Heart right ventricle (tissue), 16 donors: ENCODE measurements around the gene GSTM1. TPM values are rescaled to one million over a fixed set of nuclear protein-coding genes. Genes with fewer than 3 reads are reported as not detected.
"Not testable (repeated sequence)": the region's sequence is repeated elsewhere in the genome, so short reads cannot be mapped to it uniquely, and the experiment has no call there.

ENCODE experiments used
- ATAC-seq, 8 donors: fragments of 200-7000 bp; cut with Tn5 transposase; one replicate each; pipeline ENCODE4 v1.9.1; 2020; ENCODE audit warnings: mild to moderate bottlenecking in 8 of 8, moderate library complexity in 8 of 8, moderate number of reproducible peaks in 1 of 8
- DNase-seq, 2 donors: peaks; one replicate each; pipeline ENCODE4 v3.0.0-alpha.2; 2020
- H3K27ac ChIP-seq, 10 donors: fragments of 200-600 bp; sonication (generic) in 2 of 10; one replicate each; pipeline versions ENCODE4 v1.5.0 to v1.8.0; 2020 to 2022; ENCODE audit warnings: mild to moderate bottlenecking in 3 of 10
- H3K27me3 ChIP-seq, 7 donors: fragments of 200-600 bp; one replicate each; pipeline ENCODE4 v1.8.0; 2021 to 2022; ENCODE audit warnings: mild to moderate bottlenecking in 2 of 7
- H3K36me3 ChIP-seq, 9 donors: fragments of 200-600 bp; sonication (generic) in 1 of 9; one replicate each; pipeline versions ENCODE4 v1.5.0 to v1.8.0; 2020 to 2022; ENCODE audit warnings: mild to moderate bottlenecking in 2 of 9
- H3K4me1 ChIP-seq, 9 donors: fragments of 200-600 bp; sonication (generic) in 1 of 9; one replicate each; pipeline versions ENCODE4 v1.5.0 to v1.8.0; 2020 to 2022; ENCODE audit warnings: mild to moderate bottlenecking in 4 of 9
- H3K4me3 ChIP-seq, 10 donors: fragments of 200-600 bp; sonication (generic) in 2 of 10; one replicate each; pipeline versions ENCODE4 v1.5.0 to v1.8.0; 2020 to 2022; ENCODE audit warnings: mild to moderate bottlenecking in 7 of 10, moderate library complexity in 2 of 10
- H3K9me3 ChIP-seq, 11 donors: fragments of 200-600 bp in 10 of 11; sonication (generic) in 2 of 11; one replicate each; pipeline versions ENCODE4 v1.5.0 to v1.8.0; 2013 to 2022; ENCODE audit warnings: mild to moderate bottlenecking in 2 of 11, control low read depth in 1 of 11, moderate library complexity in 1 of 11
- CTCF ChIP-seq, 9 donors: fragments of 200-600 bp; sonication (generic) in 2 of 9; IDR thresholded peaks; one replicate each; pipeline versions ENCODE4 v1.5.0 to v1.8.0; 2021 to 2022; ENCODE audit warnings: antibody characterized with exemption in 9 of 9, mild to moderate bottlenecking in 5 of 9, moderate library complexity in 1 of 9
- WGBS, 2 donors: extraction: QIAGEN DNeasy Blood & Tissue Kit; methylation state at CpG; one replicate each; pipeline ENCODE4 v1.1.7; 2013; ENCODE audit warnings: inconsistent platforms in 1 of 2; 5-methylcytosine and 5-hydroxymethylcytosine counted together
- intact Hi-C, 10 donors: fragments of 100-400 bp; cut with DNase I; formaldehyde crosslinking; loops; one replicate each; pipeline versions ENCODE4 v1.11.1 to v1.14.2; 2022
- polyA plus RNA-seq, 2 donors: library from polyadenylated mRNA; stranded (reverse); fragments of 200-250 nt; gene quantifications; one replicate each; pipeline ENCODE4 v1.2.3, GENCODE V29; 2013
- total RNA-seq, 10 donors: library from RNA; stranded (reverse); fragmentation: NEBNext Ultra II Directional in 3 of 10; extraction: Animal tissue kit (Norgen Biotek cat#: 25700) in 3 of 10; gene quantifications; one replicate each; pipeline versions ENCODE4 v1.2.1 to v1.2.4, GENCODE V29; 2021 to 2023
- donor health status: Arrhythmogenic right ventricular cardiomyopathy.
- donor health status: ischemic (EF 13 %, LVEDD 7.1; RV severe dilation, severe dysfunction).
- donor health status: healthy with polysubstance abuse.
- donor health status: DM: no; HTN: yes; CAD: no.
- donor health status: DM: no; HTN: no; CAD: no.
- donor health status: ischemic (EF 25% LVEDD 6.9; RV normal size, moderate dysfunction).
- donor health status: ischemic (EF 25% LVEDD 5.7; RV mildly dilated, moderate dysfunction).
- donor health status: healthy.
- donor health status: DM: yes; HTN: yes; CAD: no.
- donor health status: Ischemic cardiomyopathy.
- donor health status: ischemic (EF 35%, LVEDD 5.7; RV mildly dilated, moderate dysfunction).
- donor health status: nonischemic (EF 11% LVEDD 7.7; RV severe dilation, severe dysfunction).
- donor health status: DM: yes; HTN: yes; CAD: no.
- donor health status: PGD.
- donor health status: ischemic (EF 29% LVEDD 5.4; RV normal size, mild dysfunction).
- donor health status: nonischemic (EF 23%, LVEDD 6.1; RV moderate dilation, normal function).

Gene GSTM1
- total and polyA plus RNA-seq, 12 donors, result 0.19 to 57.7 (median 36.7) TPM; not detected in 4

GRCh38 chr1:109689844-109690405 lies 2.3 kb downstream of the GSTM1 start:
- 42% methylated on average over 6 of the region's 6 CpGs; no CpG with 5 or more reads in 1 of the 2 donors for WGBS, 2 donors
- DNase-seq (peak in 1 of 2 donors; percentile 15), ATAC-seq (no peak)
- Histone ChIP-seq H3K27me3 (no peaks in the 10 kb centered on the region), H3K9me3 (peaks cover 0 to 2% (median 0%) of the 10 kb centered on the region in 11 donors), H3K27ac (no peak overlapping the region), H3K36me3 (peaks cover 0 to 4% (median 0%) of the 10 kb centered on the region in 9 donors), H3K4me3 (no peak overlapping the region), H3K4me1 (peaks cover 0 to 38% (median 0%) of the 10 kb centered on the region in 9 donors)
- no peak for TF ChIP-seq CTCF (IDR thresholded peaks at IDR 0.05)
- intact Hi-C loops, result loop anchor here in 5 of 10 donors (5.0 kb wide), 2 partner anchors 43 to 48 kb away; no protein-coding TSS in a partner anchor

GRCh38 chr1:109691759-109692158 lies 4.1 kb downstream of the GSTM1 start:
- no peak for ATAC-seq
- intact Hi-C loops, result no loop called here
- peak in 1 of 2 donors; percentile 17 for DNase-seq
- no peaks in the 10 kb centered on the region for H3K27me3 ChIP-seq
- WGBS, 2 donors, result 61% methylated on average over 6 of the region's 6 CpGs; no CpG with 5 or more reads in 1 of the 2 donors
- H3K27ac ChIP-seq, result no peak overlapping the region
- TF ChIP-seq CTCF (IDR thresholded peaks at IDR 0.05), result no peak
- peaks cover 0 to 5% (median 0%) of the 10 kb centered on the region in 9 donors for H3K36me3 ChIP-seq
- H3K4me3 ChIP-seq, result no peak overlapping the region
- H3K4me1 ChIP-seq, result peaks cover 0 to 42% (median 0%) of the 10 kb centered on the region in 9 donors
- H3K9me3 ChIP-seq, result no peaks in the 10 kb centered on the region

- H3K9me3 ChIP-seq, H3K36me3 ChIP-seq, ATAC-seq, H3K4me3 ChIP-seq, H3K27me3 ChIP-seq, intact Hi-C loops, DNase-seq, H3K27ac ChIP-seq: not testable (repeated sequence)
- WGBS, 2 donors, result 91% methylated on average over 5 of the region's 5 CpGs; no CpG with 5 or more reads in 1 of the 2 donors
- peaks cover 0 to 28% (median 0%) of the 10 kb centered on the region in 9 donors for H3K4me1 ChIP-seq
Observed at GRCh38 chr1:109694400-109694799, 6.8 kb downstream of the GSTM1 start.

- H3K27ac ChIP-seq, H3K36me3 ChIP-seq, DNase-seq, H3K9me3 ChIP-seq, ATAC-seq, intact Hi-C loops, H3K4me3 ChIP-seq, H3K27me3 ChIP-seq: not testable (repeated sequence)
- 89% methylated on average over 3 of the region's 3 CpGs; no CpG with 5 or more reads in 1 of the 2 donors for WGBS, 2 donors
- H3K4me1 ChIP-seq, result peaks cover 0 to 21% (median 0%) of the 10 kb centered on the region in 9 donors
Observed at GRCh38 chr1:109695138-109695537, 7.5 kb downstream of the GSTM1 start.

- Histone ChIP-seq H3K27me3 (no peaks in the 10 kb centered on the region), H3K27ac (no peak overlapping the region), H3K4me1 (peaks cover 0 to 5% (median 0%) of the 10 kb centered on the region in 9 donors), H3K4me3 (no peak overlapping the region), H3K9me3 (no peaks in the 10 kb centered on the region), H3K36me3 (peaks cover 0 to 3% (median 0%) of the 10 kb centered on the region in 9 donors)
- WGBS, 2 donors, result 95% methylated on average over 4 of the region's 4 CpGs; no CpG with 5 or more reads in 1 of the 2 donors
- ATAC-seq (no peak), DNase-seq (no peak)
- TF ChIP-seq CTCF (IDR thresholded peaks at IDR 0.05), result no peak
- intact Hi-C loops, result no loop called here
Observed at GRCh38 chr1:109697066-109697465, 9.4 kb downstream of the GSTM1 start.

GRCh38 chr1:109697861-109698260 lies 10.2 kb downstream of the GSTM1 start:
- H3K27me3 ChIP-seq, H3K4me3 ChIP-seq, H3K27ac ChIP-seq, H3K36me3 ChIP-seq, intact Hi-C loops, DNase-seq, H3K4me1 ChIP-seq, ATAC-seq, H3K9me3 ChIP-seq: not testable (repeated sequence)
- 94% methylated on average over 4 of the region's 4 CpGs; no CpG with 5 or more reads in 1 of the 2 donors for WGBS, 2 donors

GRCh38 chr1:109702940-109703339 lies 15.3 kb downstream of the GSTM1 start:
- H3K4me3 ChIP-seq, ATAC-seq, H3K27me3 ChIP-seq, H3K4me1 ChIP-seq, DNase-seq, H3K36me3 ChIP-seq, intact Hi-C loops, H3K27ac ChIP-seq: not testable (repeated sequence)
- peaks cover 0 to 16% (median 0%) of the 10 kb centered on the region in 11 donors for H3K9me3 ChIP-seq
- 94% methylated on average over 3 of the region's 3 CpGs for WGBS, 2 donors
